NB4 (cell line): ENCODE data around the gene CERS2.

Source experiments
- DNase-seq: peaks from one replicate; pipeline ENCODE4 v3.0.0; 2010; ENCODE audit warnings: low read depth
- H3K4me3 ChIP-seq: one replicate; pipeline ENCODE4 v1.5.1; 2011; ENCODE audit warnings: mild to moderate bottlenecking, low read depth, low read length, moderate library complexity
- MAX ChIP-seq: IDR thresholded peaks from 2 replicates; pipeline ENCODE4 v1.6.1; 2011; ENCODE audit warnings: low read depth, low read length
- MYC ChIP-seq: IDR thresholded peaks from 2 replicates; pipeline ENCODE4 v1.6.1; 2011; ENCODE audit warnings: low read depth, low read length
- POLR2A ChIP-seq: IDR thresholded peaks from 2 replicates; pipeline ENCODE4 v1.6.1; 2011; ENCODE audit warnings: mild to moderate bottlenecking; ENCODE audit not compliant: insufficient read length; ENCODE audit errors: extremely low read depth
- TF ChIP-seq, protein P1 (sequence below): IDR thresholded peaks from one replicate; pipeline ENCODE4 v1.5.1; 2012; ENCODE audit warnings: low read depth, low read length

CERS2 gene

DNA sequence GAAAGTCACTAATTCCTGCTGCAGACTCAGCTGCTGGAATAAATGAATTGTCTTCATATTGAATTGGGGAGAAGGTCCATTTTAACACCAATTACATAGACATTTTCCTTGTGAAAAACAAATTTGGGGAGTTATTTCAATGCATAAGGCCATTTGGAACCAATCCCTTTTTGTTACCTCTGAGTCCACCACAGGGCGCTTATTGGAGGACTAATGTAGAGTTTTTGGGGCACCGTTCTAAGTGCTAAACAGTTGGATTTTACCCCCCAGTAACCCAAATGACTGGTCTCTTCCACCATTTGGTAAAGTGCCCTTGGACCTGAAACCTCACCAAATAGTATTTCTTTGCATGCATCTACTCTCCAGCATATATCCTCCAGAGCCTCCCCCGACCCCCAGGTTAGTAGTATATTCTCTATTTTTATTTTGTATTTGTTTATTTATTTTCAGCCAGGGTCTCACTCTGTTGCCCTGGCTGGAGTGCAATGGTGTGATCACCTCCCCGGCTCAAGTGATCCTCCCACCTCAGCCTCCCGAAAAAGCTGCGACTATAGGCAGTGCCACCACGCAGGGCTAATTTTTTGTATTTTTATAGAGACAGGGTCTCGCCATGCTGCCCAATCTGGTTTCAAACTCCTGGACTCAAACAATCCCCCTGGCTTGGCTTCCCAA is 35.2 kb upstream of the CERS2 start:
- TF ChIP-seq, protein P1, sequence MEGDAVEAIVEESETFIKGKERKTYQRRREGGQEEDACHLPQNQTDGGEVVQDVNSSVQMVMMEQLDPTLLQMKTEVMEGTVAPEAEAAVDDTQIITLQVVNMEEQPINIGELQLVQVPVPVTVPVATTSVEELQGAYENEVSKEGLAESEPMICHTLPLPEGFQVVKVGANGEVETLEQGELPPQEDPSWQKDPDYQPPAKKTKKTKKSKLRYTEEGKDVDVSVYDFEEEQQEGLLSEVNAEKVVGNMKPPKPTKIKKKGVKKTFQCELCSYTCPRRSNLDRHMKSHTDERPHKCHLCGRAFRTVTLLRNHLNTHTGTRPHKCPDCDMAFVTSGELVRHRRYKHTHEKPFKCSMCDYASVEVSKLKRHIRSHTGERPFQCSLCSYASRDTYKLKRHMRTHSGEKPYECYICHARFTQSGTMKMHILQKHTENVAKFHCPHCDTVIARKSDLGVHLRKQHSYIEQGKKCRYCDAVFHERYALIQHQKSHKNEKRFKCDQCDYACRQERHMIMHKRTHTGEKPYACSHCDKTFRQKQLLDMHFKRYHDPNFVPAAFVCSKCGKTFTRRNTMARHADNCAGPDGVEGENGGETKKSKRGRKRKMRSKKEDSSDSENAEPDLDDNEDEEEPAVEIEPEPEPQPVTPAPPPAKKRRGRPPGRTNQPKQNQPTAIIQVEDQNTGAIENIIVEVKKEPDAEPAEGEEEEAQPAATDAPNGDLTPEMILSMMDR, result no peak
- TF ChIP-seq MYC, result no peak
- TF ChIP-seq POLR2A, result no peak
- no peak for TF ChIP-seq MAX
- no peak for DNase-seq
- peak overlapping the region; percentile 16 for H3K4me3 ChIP-seq

- TF ChIP-seq MAX (no peak), POLR2A (no peak)
- peak overlapping the region; percentile 92 for H3K4me3 ChIP-seq
- no peak for DNase-seq
These were observed 34.6 kb upstream of the CERS2 start for GRCh38 chr1:151009206-151009587.

GRCh38 chr1:151008244-151009205 is 33.9 kb upstream of the CERS2 start, which contains the start of gene PRUNE1:
Gene PRUNE1 (plus strand): TSS chr1:151008449. CDS start chr1:151008633, 184 bp downstream.
- TF ChIP-seq, protein P1, result no peak
- peak; percentile 36; the same call in 1 of the 2 replicates for TF ChIP-seq MYC
- peak; percentile 43 for TF ChIP-seq POLR2A
- 0 out of 2 replicates have a peak, but pooled peaks have one; percentile 39 for TF ChIP-seq MAX
- peak; percentile 93 for DNase-seq
- peak within 1 kb of the TSS; percentile 92 for H3K4me3 ChIP-seq

- TF ChIP-seq, protein P1, result no peak
- TF ChIP-seq MAX (no peak), MYC (no peak), POLR2A (no peak)
- H3K4me3 ChIP-seq, result peak overlapping the region; percentile 49
- no peak for DNase-seq
These were observed 33.2 kb upstream of the CERS2 start for GRCh38 chr1:151007853-151008243.

GRCh38 chr1:151006327-151007052 is 31.9 kb upstream of the CERS2 start, which contains the start of gene MINDY1:
Gene MINDY1 (minus strand): TSS chr1:151006902. CDS start chr1:151002617, 4,285 bp downstream.
- TF ChIP-seq POLR2A (peak; percentile 18), MYC (no peak), MAX (no peak)
- TF ChIP-seq, protein P1, result peak; percentile 45
- DNase-seq, result peak; percentile 84

More at GRCh38 chr1:151006327-151007052, 31.9 kb upstream of the CERS2 start, which contains the start of gene MINDY1:
- H3K4me3 ChIP-seq, result peak within 1 kb of the TSS; percentile 68
